HEK293 (cell line): ENCODE results near the gene CFAP69.

Source experiments
- HOXA7 ChIP-seq: sonication (generic); formaldehyde crosslinking; IDR thresholded peaks from 2 replicates; pipeline ENCODE4 v1.8.1; 2022; ENCODE audit warnings: missing genetic modification reagents, borderline replicate concordance
- PRDM1 ChIP-seq: fragments of 450-650 bp; formaldehyde crosslinking; IDR thresholded peaks from 2 replicates; pipeline ENCODE4; 2016; ENCODE audit warnings: missing biosample characterization, missing genetic modification characterization
- ZBTB20 ChIP-seq: fragments of 450-650 bp; formaldehyde crosslinking; IDR thresholded peaks from 2 replicates; pipeline ENCODE4 v1.5.1; 2016; ENCODE audit warnings: missing biosample characterization, missing genetic modification characterization
- ZBTB48 ChIP-seq: fragments of 450-650 bp; formaldehyde crosslinking; IDR thresholded peaks from 2 replicates; pipeline ENCODE4 v1.5.1; 2016; ENCODE audit warnings: missing biosample characterization, missing genetic modification characterization
- ZBTB7A ChIP-seq: fragments of 450-650 bp; formaldehyde crosslinking; IDR thresholded peaks from 2 replicates; pipeline ENCODE4 v1.5.1; 2016; ENCODE audit warnings: low read depth, missing biosample characterization, missing genetic modification characterization
- ZFHX2 ChIP-seq: fragments of 450-650 bp; formaldehyde crosslinking; conservative IDR thresholded peaks from 2 replicates; pipeline ENCODE4 v1.5.1; 2016; ENCODE audit warnings: missing biosample characterization, missing genetic modification characterization
- ZNF121 ChIP-seq: fragments of 450-650 bp; formaldehyde crosslinking; IDR thresholded peaks from 2 replicates; pipeline ENCODE4 v1.5.1; 2016; ENCODE audit warnings: missing biosample characterization, missing genetic modification characterization
- ZNF132 ChIP-seq: fragments of 450-650 bp; formaldehyde crosslinking; IDR thresholded peaks from 2 replicates; pipeline ENCODE4 v1.5.1; 2017; ENCODE audit warnings: missing biosample characterization, missing genetic modification characterization, borderline replicate concordance
- ZNF138 ChIP-seq: fragments of 450-650 bp; formaldehyde crosslinking; IDR thresholded peaks from 2 replicates; pipeline ENCODE4 v1.5.1; 2016; ENCODE audit warnings: missing biosample characterization, missing genetic modification characterization, borderline replicate concordance
- ZNF175 ChIP-seq: fragments of 450-650 bp; formaldehyde crosslinking; IDR thresholded peaks from 2 replicates; pipeline ENCODE4 v1.5.1; 2016; ENCODE audit warnings: missing biosample characterization, missing genetic modification characterization
- ZNF19 ChIP-seq: fragments of 450-650 bp; formaldehyde crosslinking; IDR thresholded peaks from 2 replicates; pipeline ENCODE4; 2016; ENCODE audit warnings: missing biosample characterization, missing genetic modification characterization, low read depth
- ZNF2 ChIP-seq: fragments of 450-650 bp; formaldehyde crosslinking; IDR thresholded peaks from 2 replicates; pipeline ENCODE4 v1.5.1; 2016; ENCODE audit warnings: missing biosample characterization, missing genetic modification characterization
- ZNF239 ChIP-seq: fragments of 450-650 bp; formaldehyde crosslinking; IDR thresholded peaks from 2 replicates; pipeline ENCODE4 v1.5.1; 2016; ENCODE audit warnings: missing biosample characterization, missing genetic modification characterization
- ZNF292 ChIP-seq: fragments of 450-650 bp; formaldehyde crosslinking; IDR thresholded peaks from 2 replicates; pipeline ENCODE4 v1.5.1; 2016; ENCODE audit warnings: low read depth, missing biosample characterization, missing genetic modification characterization, borderline replicate concordance
- ZNF324 ChIP-seq: fragments of 450-650 bp; formaldehyde crosslinking; IDR thresholded peaks from 2 replicates; pipeline ENCODE4 v1.5.1; 2016; ENCODE audit warnings: missing biosample characterization, missing genetic modification characterization
- ZNF335 ChIP-seq: fragments of 450-650 bp; formaldehyde crosslinking; conservative IDR thresholded peaks from 2 replicates; pipeline ENCODE4 v1.5.1; 2016; ENCODE audit warnings: missing biosample characterization, missing genetic modification characterization
- ZNF354C ChIP-seq: fragments of 450-650 bp; formaldehyde crosslinking; IDR thresholded peaks from 2 replicates; pipeline ENCODE4 v1.5.1; 2016; ENCODE audit warnings: missing biosample characterization, missing genetic modification characterization, low read depth, borderline replicate concordance
- ZNF391 ChIP-seq: fragments of 450-650 bp; formaldehyde crosslinking; IDR thresholded peaks from 2 replicates; pipeline ENCODE4 v1.5.1; 2016; ENCODE audit warnings: low read depth, missing biosample characterization, missing genetic modification characterization, borderline replicate concordance
- ZNF423 ChIP-seq: fragments of 450-650 bp; formaldehyde crosslinking; IDR thresholded peaks from 2 replicates; pipeline ENCODE4 v1.5.1; 2016; ENCODE audit warnings: missing biosample characterization, missing genetic modification characterization
- ZNF530 ChIP-seq: fragments of 450-650 bp; formaldehyde crosslinking; IDR thresholded peaks from 2 replicates; pipeline ENCODE4 v1.5.1; 2016; ENCODE audit warnings: low read depth, missing biosample characterization, missing genetic modification characterization
- ZNF600 ChIP-seq: fragments of 450-650 bp; formaldehyde crosslinking; IDR thresholded peaks from 2 replicates; pipeline ENCODE4 v1.5.1; 2016; ENCODE audit warnings: missing biosample characterization, missing genetic modification characterization
- ZNF704 ChIP-seq: fragments of 450-650 bp; formaldehyde crosslinking; IDR thresholded peaks from 2 replicates; pipeline ENCODE4 v1.5.1; 2016; ENCODE audit warnings: missing biosample characterization, missing genetic modification characterization
- ZNF76 ChIP-seq: fragments of 450-650 bp; formaldehyde crosslinking; IDR thresholded peaks from 2 replicates; pipeline ENCODE4; 2016; ENCODE audit warnings: low read depth, missing biosample characterization, missing genetic modification characterization, borderline replicate concordance
- TF ChIP-seq, protein P1 (sequence below): fragments of 450-650 bp; formaldehyde crosslinking; IDR thresholded peaks from 2 replicates; pipeline ENCODE4 v1.5.1; 2016; ENCODE audit warnings: missing biosample characterization, missing genetic modification characterization, borderline replicate concordance
- TF ChIP-seq, protein P2 (sequence below): fragments of 450-650 bp; formaldehyde crosslinking; IDR thresholded peaks from 2 replicates; pipeline ENCODE4 v1.5.1; 2016; ENCODE audit warnings: missing biosample characterization, missing genetic modification characterization
- TF ChIP-seq, protein P3 (sequence below): fragments of 450-650 bp; formaldehyde crosslinking; IDR thresholded peaks from 2 replicates; pipeline ENCODE4 v1.5.1; 2016; ENCODE audit warnings: missing biosample characterization, missing genetic modification characterization
- TF ChIP-seq, protein P4 (sequence below): fragments of 450-650 bp; formaldehyde crosslinking; IDR thresholded peaks from 2 replicates; pipeline ENCODE4 v1.5.1; 2017; ENCODE audit warnings: missing biosample characterization, mild to moderate bottlenecking, missing genetic modification characterization, moderate library complexity
- TF ChIP-seq, protein P5 (sequence below): fragments of 450-650 bp; formaldehyde crosslinking; IDR thresholded peaks from 2 replicates; pipeline ENCODE4 v1.5.0; 2017; ENCODE audit warnings: missing biosample characterization, missing genetic modification characterization, borderline replicate concordance

The CFAP69 gene

DNA sequence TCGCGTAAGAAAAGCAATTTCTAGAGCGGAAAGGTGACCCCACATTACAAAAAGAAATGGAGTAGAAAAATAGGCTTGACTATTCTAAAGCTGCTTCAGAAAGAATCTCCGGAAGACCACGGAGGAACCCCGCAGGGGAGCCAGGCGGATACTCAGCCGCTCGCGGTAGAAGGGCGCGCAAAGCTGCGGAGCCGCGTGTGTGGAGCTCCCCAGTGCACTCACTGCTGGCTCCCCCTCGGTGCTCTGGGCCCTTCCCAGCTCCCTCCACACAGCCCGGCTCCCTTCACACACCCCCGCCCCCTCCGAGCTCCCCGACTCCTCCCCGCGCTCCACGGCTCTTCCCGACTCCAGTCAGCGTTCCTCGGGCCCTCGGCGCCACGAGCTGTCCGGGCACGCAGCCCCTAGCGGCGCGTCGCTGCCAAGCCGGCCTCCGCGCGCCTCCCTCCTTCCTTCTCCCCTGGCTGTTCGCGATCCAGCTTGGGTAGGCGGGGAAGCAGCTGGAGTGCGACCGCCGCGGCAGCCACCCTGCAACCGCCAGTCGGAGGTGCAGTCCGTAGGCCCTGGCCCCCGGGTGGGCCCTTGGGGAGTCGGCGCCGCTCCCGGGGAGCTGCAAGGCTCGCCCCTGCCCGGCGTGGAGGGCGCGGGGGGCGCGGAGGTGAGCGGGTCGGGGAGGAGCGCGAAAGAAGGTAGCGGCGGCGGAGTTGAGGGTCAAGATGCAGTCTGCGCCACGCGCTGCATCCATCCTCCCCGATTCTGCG, 33.4 kb upstream of the CFAP69 start, which contains the start of gene STEAP2 (continued):
- TF ChIP-seq, protein P1, sequence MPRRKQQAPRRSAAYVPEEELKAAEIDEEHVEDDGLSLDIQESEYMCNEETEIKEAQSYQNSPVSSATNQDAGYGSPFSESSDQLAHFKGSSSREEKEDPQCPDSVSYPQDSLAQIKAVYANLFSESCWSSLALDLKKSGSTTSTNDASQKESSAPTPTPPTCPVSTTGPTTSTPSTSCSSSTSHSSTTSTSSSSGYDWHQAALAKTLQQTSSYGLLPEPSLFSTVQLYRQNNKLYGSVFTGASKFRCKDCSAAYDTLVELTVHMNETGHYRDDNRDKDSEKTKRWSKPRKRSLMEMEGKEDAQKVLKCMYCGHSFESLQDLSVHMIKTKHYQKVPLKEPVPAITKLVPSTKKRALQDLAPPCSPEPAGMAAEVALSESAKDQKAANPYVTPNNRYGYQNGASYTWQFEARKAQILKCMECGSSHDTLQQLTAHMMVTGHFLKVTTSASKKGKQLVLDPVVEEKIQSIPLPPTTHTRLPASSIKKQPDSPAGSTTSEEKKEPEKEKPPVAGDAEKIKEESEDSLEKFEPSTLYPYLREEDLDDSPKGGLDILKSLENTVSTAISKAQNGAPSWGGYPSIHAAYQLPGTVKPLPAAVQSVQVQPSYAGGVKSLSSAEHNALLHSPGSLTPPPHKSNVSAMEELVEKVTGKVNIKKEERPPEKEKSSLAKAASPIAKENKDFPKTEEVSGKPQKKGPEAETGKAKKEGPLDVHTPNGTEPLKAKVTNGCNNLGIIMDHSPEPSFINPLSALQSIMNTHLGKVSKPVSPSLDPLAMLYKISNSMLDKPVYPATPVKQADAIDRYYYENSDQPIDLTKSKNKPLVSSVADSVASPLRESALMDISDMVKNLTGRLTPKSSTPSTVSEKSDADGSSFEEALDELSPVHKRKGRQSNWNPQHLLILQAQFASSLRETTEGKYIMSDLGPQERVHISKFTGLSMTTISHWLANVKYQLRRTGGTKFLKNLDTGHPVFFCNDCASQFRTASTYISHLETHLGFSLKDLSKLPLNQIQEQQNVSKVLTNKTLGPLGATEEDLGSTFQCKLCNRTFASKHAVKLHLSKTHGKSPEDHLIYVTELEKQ (tag by site-specific recombination) = no peak; the same call in 1 of the 2 replicates
- peak; percentile 73 for TF ChIP-seq ZFHX2 (tag by site-specific recombination)
- TF ChIP-seq ZNF335 (tag by site-specific recombination) = peak; percentile 48
- TF ChIP-seq ZBTB20 = peak; percentile 85
- no peak for TF ChIP-seq ZNF175 (tag by site-specific recombination)
- TF ChIP-seq, protein P2, sequence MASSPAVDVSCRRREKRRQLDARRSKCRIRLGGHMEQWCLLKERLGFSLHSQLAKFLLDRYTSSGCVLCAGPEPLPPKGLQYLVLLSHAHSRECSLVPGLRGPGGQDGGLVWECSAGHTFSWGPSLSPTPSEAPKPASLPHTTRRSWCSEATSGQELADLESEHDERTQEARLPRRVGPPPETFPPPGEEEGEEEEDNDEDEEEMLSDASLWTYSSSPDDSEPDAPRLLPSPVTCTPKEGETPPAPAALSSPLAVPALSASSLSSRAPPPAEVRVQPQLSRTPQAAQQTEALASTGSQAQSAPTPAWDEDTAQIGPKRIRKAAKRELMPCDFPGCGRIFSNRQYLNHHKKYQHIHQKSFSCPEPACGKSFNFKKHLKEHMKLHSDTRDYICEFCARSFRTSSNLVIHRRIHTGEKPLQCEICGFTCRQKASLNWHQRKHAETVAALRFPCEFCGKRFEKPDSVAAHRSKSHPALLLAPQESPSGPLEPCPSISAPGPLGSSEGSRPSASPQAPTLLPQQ = peak; percentile 71; the same call in 1 of the 2 replicates
- TF ChIP-seq ZNF292 = no peak
- TF ChIP-seq ZNF600 (tag by site-specific recombination) = peak; percentile 91
- TF ChIP-seq ZNF76 (tag by site-specific recombination) = peak; percentile 40; the same call in 1 of the 2 replicates
- TF ChIP-seq ZNF391 = no peak
- TF ChIP-seq, protein P3, sequence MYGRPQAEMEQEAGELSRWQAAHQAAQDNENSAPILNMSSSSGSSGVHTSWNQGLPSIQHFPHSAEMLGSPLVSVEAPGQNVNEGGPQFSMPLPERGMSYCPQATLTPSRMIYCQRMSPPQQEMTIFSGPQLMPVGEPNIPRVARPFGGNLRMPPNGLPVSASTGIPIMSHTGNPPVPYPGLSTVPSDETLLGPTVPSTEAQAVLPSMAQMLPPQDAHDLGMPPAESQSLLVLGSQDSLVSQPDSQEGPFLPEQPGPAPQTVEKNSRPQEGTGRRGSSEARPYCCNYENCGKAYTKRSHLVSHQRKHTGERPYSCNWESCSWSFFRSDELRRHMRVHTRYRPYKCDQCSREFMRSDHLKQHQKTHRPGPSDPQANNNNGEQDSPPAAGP (tag by site-specific recombination) = no peak
- TF ChIP-seq ZNF132 = no peak
- no peak for TF ChIP-seq ZBTB7A (tag by site-specific recombination)
- no peak for TF ChIP-seq ZNF530 (tag by site-specific recombination)
- TF ChIP-seq, protein P4, sequence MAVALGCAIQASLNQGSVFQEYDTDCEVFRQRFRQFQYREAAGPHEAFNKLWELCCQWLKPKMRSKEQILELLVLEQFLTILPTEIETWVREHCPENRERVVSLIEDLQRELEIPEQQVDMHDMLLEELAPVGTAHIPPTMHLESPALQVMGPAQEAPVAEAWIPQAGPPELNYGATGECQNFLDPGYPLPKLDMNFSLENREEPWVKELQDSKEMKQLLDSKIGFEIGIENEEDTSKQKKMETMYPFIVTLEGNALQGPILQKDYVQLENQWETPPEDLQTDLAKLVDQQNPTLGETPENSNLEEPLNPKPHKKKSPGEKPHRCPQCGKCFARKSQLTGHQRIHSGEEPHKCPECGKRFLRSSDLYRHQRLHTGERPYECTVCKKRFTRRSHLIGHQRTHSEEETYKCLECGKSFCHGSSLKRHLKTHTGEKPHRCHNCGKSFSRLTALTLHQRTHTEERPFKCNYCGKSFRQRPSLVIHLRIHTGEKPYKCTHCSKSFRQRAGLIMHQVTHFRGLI (tag by site-specific recombination) = no peak
- TF ChIP-seq ZNF354C (tag by site-specific recombination) = no peak
- TF ChIP-seq ZBTB48 (tag by site-specific recombination) = peak; percentile 72; the same call in 1 of the 2 replicates
- no peak for TF ChIP-seq ZNF138 (tag by site-specific recombination)
- TF ChIP-seq ZNF2 (tag by site-specific recombination) = peak; percentile 84
- TF ChIP-seq PRDM1 (tag by site-specific recombination) = no peak
- TF ChIP-seq ZNF121 (tag by site-specific recombination) = peak; percentile 11; the same call in 1 of the 2 replicates
- TF ChIP-seq ZNF704 (tag by site-specific recombination) = no peak
- no peak for TF ChIP-seq ZNF19
- TF ChIP-seq ZNF423 = 0 out of 2 replicates have a peak, but pooled peaks have one; percentile 70
- no peak for TF ChIP-seq ZNF239
- TF ChIP-seq ZNF324 (tag by site-specific recombination) = no peak
- TF ChIP-seq, protein P5, sequence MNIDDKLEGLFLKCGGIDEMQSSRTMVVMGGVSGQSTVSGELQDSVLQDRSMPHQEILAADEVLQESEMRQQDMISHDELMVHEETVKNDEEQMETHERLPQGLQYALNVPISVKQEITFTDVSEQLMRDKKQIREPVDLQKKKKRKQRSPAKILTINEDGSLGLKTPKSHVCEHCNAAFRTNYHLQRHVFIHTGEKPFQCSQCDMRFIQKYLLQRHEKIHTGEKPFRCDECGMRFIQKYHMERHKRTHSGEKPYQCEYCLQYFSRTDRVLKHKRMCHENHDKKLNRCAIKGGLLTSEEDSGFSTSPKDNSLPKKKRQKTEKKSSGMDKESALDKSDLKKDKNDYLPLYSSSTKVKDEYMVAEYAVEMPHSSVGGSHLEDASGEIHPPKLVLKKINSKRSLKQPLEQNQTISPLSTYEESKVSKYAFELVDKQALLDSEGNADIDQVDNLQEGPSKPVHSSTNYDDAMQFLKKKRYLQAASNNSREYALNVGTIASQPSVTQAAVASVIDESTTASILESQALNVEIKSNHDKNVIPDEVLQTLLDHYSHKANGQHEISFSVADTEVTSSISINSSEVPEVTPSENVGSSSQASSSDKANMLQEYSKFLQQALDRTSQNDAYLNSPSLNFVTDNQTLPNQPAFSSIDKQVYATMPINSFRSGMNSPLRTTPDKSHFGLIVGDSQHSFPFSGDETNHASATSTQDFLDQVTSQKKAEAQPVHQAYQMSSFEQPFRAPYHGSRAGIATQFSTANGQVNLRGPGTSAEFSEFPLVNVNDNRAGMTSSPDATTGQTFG (tag by site-specific recombination) = no peak
- no peak for TF ChIP-seq HOXA7
